HG03342 (cell line): ENCODE results near the gene IFI27.
"Not testable (repeated sequence)": the region's sequence is repeated elsewhere in the genome, so short reads cannot be mapped to it uniquely, and the experiment has no call there.

ENCODE experiments used
- ATAC-seq: cut with Tn5 transposase; IDR thresholded peaks from one replicate; pipeline ENCODE4 v1.9.1; 2021; ENCODE audit warnings: mild to moderate bottlenecking, moderate library complexity; ENCODE audit not compliant: unreplicated experiment

IFI27 gene

DNA sequence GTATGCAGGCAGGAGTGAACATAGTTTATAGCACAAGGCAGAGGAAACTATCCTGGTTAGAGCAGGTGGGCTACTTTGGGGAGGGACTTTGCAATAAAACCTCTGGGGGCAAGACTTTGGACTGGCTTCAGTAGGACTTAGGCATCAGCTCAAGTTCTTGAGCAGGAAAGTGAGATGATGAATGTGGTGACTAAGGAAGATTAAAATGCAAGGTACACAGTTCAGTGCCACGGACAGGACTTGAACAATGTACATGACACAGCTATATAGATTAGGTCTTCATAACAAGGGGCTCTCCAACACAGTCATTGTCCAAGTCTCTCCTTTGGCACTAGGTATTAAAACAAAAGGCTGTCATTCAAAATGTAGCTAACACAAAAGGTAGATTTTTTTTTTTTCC is 42.1 kb downstream of the IFI27 start:
- no peak for ATAC-seq

DNA sequence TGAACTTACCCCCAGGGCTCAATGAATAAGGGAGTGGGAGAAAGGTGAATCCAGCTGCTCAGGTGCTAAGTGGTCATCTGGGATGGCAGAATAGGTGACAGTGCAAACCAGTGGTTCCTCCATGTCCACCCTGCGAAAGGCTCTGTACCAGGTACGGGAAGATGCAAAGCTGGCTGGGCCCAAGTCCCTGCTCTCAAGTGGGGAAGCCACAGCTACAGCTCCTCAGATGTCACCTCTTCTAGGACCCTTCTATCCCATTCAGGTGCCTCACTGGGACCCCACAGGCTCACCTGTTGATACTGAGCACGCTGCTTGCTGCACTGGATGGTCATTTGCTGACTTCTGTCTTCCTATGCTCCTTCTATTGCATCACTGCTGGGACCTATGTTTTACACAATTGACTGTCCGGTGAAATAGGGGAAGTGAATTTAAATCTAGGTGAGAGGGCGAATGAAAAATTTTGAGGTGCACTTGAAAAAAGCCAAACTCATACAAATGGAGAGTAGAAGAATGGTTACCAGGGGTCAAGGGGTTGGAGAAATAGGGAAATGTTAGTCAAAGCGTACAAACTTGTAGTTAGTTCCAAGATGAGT is 43.3 kb downstream of the IFI27 start:
- no peak for ATAC-seq

DNA sequence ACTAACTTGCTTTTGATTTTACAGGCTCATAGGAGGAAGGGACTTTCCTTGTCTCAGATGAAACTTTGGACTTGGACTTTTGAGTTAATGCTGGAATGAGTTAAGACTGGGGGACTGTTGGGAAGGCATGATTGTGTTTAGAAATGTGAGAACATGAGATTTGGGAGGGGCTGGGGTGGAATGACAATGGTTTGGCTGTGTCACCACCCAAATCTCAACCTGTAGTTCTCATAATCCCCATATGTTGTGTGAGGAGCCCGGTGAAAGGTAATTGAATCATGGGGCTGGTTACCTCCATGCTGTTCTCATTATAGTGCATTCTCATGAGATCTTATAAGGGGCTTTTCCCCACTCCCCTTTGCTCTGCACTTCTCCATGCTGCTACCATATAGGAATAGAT is 45.6 kb downstream of the IFI27 start:
- ATAC-seq = not testable (repeated sequence)

DNA sequence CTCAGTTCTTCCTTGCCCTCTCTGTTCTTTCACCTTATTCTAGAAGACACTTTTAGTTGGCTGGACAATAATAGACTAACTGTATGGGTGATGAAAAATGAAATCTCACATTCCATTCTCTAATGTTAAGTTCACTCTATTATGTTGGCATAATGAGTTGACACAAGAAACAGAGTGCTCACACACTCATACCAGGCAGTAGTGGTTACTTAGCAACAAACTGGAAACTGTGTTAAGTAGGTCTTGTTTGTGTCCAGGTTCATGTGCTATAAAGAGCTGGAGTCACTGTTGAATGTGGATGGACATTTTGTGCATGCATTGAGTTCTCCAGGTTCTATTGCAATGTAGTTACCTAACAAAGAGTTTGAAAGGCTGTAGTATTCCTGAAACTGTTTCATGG is 46.7 kb downstream of the IFI27 start:
- no peak for ATAC-seq

DNA sequence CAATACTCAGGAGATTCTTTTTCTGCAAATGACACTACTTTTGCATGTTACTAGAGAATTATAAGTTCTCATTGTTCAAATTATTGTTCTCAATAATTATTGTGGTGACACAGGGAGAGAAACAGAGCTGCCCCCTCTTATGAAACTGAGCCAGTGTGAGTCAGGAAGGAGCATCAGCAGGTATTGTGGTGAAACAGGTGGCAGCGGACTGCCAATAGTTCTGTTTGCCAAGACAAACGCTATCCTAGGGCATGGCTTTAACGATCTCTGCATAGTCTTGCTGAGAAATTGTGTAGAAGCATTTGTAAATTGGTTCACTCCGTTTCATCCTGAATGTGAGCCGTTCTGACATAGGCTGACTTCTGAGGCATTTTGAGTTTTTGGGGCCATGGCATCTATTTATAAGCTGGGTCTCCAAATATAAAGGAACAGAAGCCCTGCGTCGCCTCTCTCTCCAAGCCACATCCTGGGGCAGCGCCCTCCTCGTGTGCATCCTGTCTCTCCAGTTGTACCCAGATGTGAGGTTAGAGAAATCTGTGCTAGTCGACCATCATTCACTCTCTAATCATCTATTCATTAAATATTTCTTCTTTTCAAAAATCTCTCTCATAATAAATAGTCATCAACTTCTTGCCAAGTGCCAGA is 47.8 kb downstream of the IFI27 start:
- ATAC-seq = no peak

DNA sequence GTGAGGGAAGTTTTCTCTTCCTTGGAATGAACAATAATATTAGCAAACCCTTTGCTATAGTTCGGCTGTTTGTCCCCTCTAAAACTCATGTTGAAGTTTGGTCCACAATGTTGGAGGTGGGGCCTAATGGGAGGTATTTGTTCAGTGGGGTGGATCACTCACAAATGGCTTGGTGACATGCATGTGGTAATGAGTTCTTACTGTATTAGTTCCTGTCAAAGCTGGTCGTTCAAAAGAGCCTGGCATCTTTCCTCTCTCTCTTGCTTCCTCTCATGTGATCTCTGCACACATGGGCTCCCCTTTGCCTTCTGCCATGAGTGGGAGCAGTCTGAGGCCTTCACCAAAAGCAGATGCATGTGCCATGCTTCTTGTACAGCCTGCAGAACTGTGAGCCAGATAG is 50.5 kb downstream of the IFI27 start:
- no peak for ATAC-seq

DNA sequence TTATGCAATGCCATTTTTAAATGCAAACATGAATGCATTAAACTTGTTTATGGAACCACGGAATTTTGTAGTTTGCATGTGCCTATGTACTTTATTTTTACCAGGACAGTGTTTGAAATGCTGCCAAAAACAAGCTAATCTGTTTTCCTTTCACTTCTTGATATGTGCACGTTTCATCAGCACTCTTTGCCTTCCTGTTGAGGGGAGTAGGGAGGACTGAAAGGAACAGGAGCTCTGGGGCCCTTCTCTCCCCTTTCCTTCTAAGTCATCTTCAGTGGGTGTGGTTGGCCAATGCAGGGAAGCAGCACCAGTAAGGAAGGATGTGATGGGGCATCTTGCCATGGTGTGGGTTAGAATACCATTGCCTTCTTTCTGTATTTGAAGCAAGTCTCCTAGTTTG is 51.4 kb downstream of the IFI27 start:
- ATAC-seq = no peak

DNA sequence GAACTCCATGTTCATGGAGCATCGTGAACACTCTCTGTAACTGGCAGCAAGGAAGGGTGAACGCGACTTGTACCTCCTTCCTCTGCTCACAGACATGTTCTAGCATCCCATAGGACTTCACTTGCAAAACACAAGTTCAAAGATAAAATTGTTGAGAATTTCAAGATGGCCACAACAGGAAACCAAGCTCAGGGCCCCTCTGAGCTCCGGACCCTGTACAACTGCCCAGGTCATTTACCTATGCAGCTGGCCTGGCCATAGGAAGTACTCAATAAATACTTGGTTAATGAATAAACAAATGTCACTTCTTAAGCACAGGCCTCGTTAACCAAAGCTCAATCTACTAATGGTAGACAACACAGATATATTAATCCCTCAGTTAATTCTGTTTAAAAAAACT is 51.9 kb downstream of the IFI27 start:
- no peak for ATAC-seq

DNA sequence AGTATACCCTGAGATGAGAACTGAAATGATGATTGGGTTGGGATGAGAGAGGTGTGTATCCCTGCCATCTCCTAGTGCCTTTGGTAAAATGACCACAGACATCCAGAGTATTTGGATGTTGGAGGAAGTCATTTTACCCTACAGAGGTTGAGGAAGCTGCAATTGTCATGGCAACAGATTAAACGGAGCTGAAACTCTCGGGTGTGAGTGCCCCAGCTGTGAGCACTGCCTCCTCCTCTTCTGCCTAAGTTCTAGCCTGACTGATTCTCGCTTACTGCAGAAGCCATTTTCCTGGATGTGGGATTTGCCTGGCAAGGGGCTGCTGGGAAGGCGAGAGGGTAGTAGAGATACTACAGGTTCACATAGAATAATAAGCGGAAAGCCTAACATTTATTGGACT is 53.3 kb downstream of the IFI27 start:
- no peak for ATAC-seq

DNA sequence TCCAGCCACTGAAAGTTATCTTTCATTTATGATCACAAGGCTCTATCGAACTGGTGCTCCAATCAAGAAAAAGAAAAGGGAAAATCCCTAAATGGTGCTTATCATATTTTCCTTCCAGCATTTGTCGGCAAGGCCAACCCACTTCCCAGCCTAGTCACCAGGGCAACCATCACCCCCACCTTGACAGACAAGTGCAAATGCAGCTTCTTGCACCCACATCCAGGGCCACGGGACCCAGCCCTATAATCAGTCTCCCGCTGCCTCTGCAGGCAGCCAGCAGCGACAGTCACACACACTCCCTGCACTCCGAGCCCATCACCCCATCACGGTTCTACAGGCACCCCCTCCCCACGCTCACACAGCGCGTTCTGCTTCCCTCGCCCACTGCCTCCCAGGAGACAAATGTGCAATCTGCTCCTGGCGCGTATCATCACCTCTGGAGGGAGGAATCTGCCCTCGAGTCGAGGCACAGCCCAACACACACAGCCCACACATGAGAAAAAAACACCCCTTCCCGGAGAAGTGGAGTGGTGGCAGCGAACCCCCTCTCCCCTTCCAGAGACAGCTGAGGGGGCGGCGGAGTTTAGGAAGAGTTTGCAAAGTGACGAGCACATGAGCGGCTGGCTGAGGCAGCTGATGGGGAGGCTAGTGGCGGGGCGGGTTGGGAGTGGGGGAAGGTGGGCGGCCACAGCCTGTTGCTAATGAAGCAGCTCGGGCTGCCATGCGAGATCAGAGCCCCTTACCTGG is 54.3 kb downstream of the IFI27 start:
- ATAC-seq = no peak

DNA sequence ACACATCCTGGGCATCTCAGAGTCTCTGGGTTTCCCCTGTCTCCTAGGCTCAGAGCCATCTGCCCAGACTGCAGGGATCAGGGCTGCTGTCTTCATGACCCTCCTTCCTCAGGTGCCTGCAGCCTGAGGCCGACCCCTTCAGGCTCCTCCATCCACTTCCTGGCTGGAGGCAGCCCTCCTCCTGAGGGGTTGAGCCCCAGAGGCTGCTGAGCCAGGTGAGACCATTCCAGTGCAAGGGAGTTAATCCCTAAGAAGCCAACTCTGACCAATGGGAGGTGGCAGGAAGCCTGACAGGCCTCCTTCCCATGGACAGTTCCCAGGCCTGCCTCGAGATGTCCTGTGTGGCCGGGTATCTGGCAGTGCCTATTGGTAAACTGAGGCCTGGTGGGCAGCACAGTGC is 55.2 kb downstream of the IFI27 start:
- no peak for ATAC-seq
